ENCODE measurements around the gene CSTF1. TPM values are rescaled to one million over a fixed set of nuclear protein-coding genes. Genes with fewer than 3 reads are reported as not detected.

The CSTF1 gene
- total RNA-seq, 1 donor from 2014 or later, result 36.8 TPM

- Mint-ChIP-seq H3K4me3 (no peak overlapping the region), H3K27me3 (ENCODE audit: low read depth) (no peaks in the 10 kb centered on the region)
Observed at GRCh38 chr20:56424931-56425330, 32.5 kb downstream of the CSTF1 start.

DNA sequence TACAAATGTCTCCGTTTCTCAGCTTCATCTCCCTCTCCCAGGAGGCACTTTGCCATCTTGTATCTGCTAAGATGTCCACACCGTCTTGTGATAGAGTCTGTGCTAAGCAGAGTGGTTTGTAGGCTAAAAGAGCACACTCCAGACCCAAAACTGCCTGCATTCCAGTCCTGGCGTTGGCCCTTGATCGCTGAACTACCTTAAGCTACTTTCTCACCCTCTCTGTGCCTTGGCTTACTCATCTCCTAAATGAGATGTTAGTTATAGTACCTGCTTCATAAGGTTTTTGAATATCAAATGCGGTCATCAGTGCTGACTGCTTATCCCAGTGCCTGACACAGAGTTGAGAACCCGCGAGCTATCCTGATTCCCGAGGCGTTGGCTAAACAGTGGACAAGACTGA lies 33.6 kb downstream of the CSTF1 start:
- DNase-seq (ENCODE audit: low spot score in 2 of 2, unreplicated experiment in 2 of 2), result no peak
- H3K4me1 Mint-ChIP-seq, result peaks cover 9% of the 10 kb centered on the region
- TF ChIP-seq, protein P1, sequence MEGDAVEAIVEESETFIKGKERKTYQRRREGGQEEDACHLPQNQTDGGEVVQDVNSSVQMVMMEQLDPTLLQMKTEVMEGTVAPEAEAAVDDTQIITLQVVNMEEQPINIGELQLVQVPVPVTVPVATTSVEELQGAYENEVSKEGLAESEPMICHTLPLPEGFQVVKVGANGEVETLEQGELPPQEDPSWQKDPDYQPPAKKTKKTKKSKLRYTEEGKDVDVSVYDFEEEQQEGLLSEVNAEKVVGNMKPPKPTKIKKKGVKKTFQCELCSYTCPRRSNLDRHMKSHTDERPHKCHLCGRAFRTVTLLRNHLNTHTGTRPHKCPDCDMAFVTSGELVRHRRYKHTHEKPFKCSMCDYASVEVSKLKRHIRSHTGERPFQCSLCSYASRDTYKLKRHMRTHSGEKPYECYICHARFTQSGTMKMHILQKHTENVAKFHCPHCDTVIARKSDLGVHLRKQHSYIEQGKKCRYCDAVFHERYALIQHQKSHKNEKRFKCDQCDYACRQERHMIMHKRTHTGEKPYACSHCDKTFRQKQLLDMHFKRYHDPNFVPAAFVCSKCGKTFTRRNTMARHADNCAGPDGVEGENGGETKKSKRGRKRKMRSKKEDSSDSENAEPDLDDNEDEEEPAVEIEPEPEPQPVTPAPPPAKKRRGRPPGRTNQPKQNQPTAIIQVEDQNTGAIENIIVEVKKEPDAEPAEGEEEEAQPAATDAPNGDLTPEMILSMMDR (IDR thresholded peaks at IDR 0.05; ENCODE audit: unreplicated experiment), result no peak
- H3K27me3 Mint-ChIP-seq (ENCODE audit: low read depth), result no peaks in the 10 kb centered on the region
- no peak overlapping the region for H3K4me3 Mint-ChIP-seq
- H3K27ac Mint-ChIP-seq, result no peak overlapping the region
- no peaks in the 10 kb centered on the region for H3K9me3 Mint-ChIP-seq
- no peaks in the 10 kb centered on the region for H3K36me3 Mint-ChIP-seq

More at GRCh38 chr20:56424931-56425330, 32.5 kb downstream of the CSTF1 start:
- no peaks in the 10 kb centered on the region for H3K9me3 Mint-ChIP-seq
- no peaks in the 10 kb centered on the region for H3K36me3 Mint-ChIP-seq
- DNase-seq (ENCODE audit: low spot score in 2 of 2, unreplicated experiment in 2 of 2), result peak in 1 of 2 experiments; percentile 16
- TF ChIP-seq, protein P1 (IDR thresholded peaks at IDR 0.05; ENCODE audit: unreplicated experiment), result no peak
- H3K27ac Mint-ChIP-seq, result no peak overlapping the region
- H3K4me1 Mint-ChIP-seq, result peaks cover 9% of the 10 kb centered on the region

DNA sequence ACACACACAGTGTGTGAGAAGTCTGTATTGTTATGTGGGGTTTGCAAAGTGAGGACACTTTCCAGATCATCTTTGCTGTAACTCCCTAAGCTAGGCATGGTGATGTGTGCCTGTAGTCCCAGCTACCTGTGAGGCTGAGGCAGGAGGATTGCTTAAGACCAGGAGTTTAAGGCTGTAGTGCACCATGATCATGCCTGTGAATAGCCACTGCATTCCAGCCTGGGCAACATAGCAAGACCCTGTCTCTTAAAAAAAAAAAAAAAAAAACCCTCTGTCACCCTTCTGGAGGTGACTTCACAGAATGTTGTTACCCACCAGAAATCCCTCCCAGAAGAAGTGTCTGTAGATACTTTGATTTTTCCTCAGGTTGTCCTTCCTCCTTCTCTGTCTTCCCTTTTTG lies 34.5 kb downstream of the CSTF1 start:
- Mint-ChIP-seq H3K4me3 (no peak overlapping the region), H3K9me3 (no peaks in the 10 kb centered on the region), H3K36me3 (no peaks in the 10 kb centered on the region), H3K27ac (no peak overlapping the region), H3K27me3 (ENCODE audit: low read depth) (no peaks in the 10 kb centered on the region), H3K4me1 (peaks cover 9% of the 10 kb centered on the region)
- DNase-seq (ENCODE audit: low spot score in 2 of 2, unreplicated experiment in 2 of 2), result no peak
- TF ChIP-seq, protein P1 (IDR thresholded peaks at IDR 0.05; ENCODE audit: unreplicated experiment), result no peak

- Mint-ChIP-seq H3K4me3 (no peak overlapping the region), H3K9me3 (no peaks in the 10 kb centered on the region), H3K4me1 (peaks cover 4% of the 10 kb centered on the region), H3K36me3 (no peaks in the 10 kb centered on the region), H3K27ac (no peak overlapping the region), H3K27me3 (ENCODE audit: low read depth) (no peaks in the 10 kb centered on the region)
- TF ChIP-seq, protein P1 (IDR thresholded peaks at IDR 0.05; ENCODE audit: unreplicated experiment), result no peak
- no peak for DNase-seq (ENCODE audit: low spot score in 2 of 2, unreplicated experiment in 2 of 2)
Observed at GRCh38 chr20:56427797-56428196, 35.4 kb downstream of the CSTF1 start.

- TF ChIP-seq, protein P1 (IDR thresholded peaks at IDR 0.05; ENCODE audit: unreplicated experiment), result no peak
- Mint-ChIP-seq H3K27ac (no peak overlapping the region), H3K4me1 (peaks cover 4% of the 10 kb centered on the region), H3K27me3 (ENCODE audit: low read depth) (no peaks in the 10 kb centered on the region), H3K4me3 (no peak overlapping the region), H3K9me3 (no peaks in the 10 kb centered on the region), H3K36me3 (no peaks in the 10 kb centered on the region)
- no peak for DNase-seq (ENCODE audit: low spot score in 2 of 2, unreplicated experiment in 2 of 2)
Observed at GRCh38 chr20:56428410-56428809, 36.0 kb downstream of the CSTF1 start.

DNA sequence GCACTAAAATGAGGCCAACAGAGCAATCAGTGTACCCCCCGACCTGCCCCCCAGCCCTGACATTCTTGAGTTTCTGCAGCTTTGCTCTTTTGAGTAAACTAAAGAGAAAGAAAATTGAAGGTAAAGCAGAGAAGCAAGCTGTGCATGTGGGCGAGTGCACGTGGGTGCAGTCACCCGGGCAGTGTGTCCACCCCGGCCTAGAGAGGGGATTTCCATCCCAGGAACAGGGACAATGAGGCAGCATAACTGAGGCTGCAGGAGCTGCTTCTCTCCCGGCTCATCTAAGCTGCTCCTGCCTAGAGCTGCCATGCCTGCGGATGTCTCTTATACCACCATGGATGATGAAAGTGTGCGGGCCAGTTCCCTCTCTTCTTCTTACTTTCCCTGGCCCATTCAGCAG lies 36.4 kb downstream of the CSTF1 start:
- TF ChIP-seq, protein P1 (IDR thresholded peaks at IDR 0.05; ENCODE audit: unreplicated experiment), result no peak
- H3K4me3 Mint-ChIP-seq, result no peak overlapping the region
- no peaks in the 10 kb centered on the region for H3K36me3 Mint-ChIP-seq
- no peaks in the 10 kb centered on the region for H3K27me3 Mint-ChIP-seq (ENCODE audit: low read depth)
- no peak for DNase-seq (ENCODE audit: low spot score in 2 of 2, unreplicated experiment in 2 of 2)
- H3K4me1 Mint-ChIP-seq, result peaks cover 7% of the 10 kb centered on the region
- H3K9me3 Mint-ChIP-seq, result no peaks in the 10 kb centered on the region
- H3K27ac Mint-ChIP-seq, result no peak overlapping the region

All from mesothelial cell of epicardium (in vitro differentiated cells).